ENCODE data around the gene ADAMTS12.
A peak's percentile ranks its signal among the peaks of the same experiment; 100 is the strongest.
"Not testable (repeated sequence)": the region's sequence is repeated elsewhere in the genome, so short reads cannot be mapped to it uniquely, and the experiment has no call there.

Gene ADAMTS12

DNA sequence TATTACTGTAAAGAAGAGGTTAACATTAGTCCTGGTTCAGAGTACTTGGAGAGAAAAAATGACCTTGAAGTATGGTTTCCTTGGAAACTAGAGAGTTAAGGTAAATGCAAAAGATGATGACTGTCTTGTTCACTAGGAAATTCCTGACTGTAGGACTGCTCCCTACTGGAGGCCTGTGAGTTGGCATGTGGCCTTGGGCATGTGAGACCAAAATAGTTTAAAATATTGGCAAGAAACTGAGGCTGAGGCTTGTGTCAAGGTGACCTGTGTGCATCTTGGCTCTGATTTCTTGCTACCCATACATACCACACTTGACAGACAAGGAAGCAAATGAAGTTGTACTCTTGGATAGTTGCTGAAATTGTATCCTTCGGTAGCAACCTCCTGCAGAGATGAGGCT, 354.6 kb downstream of the ADAMTS12 start:
- no peak for DNase-seq

DNA sequence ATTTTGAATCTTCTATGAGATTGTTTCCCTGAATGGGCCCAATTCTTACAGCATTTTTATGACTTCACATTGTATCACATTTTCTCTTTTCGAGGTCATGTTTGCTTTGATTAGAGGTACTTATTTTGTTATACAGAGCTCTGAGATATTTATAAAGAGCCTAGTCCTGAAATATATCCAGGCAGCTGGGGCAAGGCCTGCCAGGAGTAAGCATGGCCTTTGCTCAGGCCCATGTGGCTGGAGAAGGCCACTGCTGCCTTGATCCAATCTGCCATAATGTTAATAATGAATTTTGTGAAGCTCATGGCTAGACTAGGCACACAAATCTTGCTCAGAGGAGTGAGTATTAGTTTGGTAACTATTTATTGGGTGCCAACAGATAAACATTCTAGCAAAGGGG, 355.0 kb downstream of the ADAMTS12 start:
- DNase-seq: no peak

DNA sequence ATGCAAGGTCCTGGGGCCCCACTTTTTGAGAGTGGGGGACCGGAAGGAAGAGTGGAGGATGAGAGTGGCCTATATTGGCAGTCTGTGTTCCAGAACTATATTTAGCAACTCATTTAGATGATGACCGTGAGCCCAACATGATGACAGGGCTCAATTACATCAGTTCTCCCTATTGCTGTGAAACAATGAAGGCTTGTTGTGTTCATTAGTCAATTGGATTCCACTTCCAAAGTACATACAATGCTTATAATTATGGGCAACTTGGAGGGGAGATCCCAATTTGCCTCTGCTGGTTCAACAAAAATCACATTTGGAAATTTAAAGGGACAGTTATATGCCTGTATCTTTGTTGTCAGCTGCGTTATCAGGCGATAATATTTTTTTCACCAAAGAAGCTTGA, 360.0 kb downstream of the ADAMTS12 start:
- DNase-seq: peak in 1 of 51 donors; percentile 7

DNA sequence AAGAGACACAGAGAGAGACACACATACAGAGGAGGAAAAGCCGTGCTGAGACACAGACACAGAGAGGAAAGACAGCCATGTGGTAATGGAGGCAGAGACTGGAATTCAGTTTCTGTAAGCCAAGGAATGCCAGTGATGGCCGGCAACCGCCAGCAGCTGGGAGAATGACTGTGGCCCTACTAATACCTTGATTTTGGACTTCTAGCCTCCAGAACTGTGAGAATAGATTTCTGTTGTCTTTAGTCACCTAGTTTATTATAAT, 360.8 kb downstream of the ADAMTS12 start:
- DNase-seq: no peak

DNA sequence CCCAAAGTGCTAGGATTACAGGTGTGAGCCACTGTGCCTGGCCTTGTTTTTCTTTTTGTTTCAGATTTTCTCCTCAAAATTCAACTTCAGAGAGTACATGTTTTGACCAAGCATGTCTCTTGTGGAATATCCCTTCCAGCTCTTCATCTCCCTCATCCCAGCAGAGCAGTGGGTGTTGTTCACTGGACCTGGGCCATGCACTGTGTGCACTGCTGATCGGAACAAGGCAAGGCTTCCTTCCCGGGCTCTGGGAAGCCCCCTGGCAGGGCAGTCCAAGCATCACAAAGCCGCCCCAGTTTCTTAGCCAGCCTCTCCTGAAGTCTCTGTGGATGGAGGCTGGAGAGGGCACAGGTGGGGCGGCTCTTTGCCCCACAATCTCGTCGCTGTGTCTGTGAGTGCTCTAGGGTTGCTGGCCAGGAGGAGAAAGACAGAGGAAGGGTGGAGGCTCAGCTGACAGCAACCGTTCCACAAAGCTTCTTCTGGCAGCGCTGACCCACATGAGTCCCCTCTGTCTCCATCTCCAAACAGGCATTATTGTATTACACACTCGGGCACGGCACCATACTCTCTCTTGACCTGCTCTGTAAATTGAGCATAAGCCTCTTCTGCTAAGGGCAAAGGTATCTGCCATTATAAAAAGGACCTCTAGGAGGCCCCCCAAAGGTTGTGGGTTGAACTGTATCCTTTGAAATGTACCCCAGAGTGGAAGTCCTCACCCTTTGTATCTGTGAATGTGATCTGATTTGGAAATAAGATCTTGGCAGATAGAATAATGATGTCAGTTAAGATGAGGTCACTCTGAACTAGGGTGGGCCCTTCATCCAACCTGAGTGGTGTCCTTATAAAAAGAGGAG, 361.4 kb downstream of the ADAMTS12 start:
- DNase-seq: no peak

DNA sequence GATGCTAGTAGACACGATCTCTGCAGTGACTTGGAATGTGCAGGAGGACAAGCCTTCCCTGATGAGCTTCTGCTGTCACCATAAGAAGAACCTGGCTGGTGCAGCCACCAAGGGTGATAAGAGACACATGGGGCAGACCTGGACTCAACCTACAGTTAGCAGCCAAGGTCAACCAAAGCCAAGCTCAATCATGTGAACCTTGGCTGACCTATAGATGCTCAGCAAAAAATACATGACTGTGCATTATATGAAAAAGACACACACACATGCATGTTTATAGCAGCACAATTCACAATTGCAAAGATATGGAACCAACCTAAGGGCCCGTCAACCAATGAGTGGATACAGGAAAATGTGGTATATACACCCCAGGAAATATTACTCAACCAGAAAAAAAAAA, 364.1 kb downstream of the ADAMTS12 start:
- DNase-seq: no peak

DNA sequence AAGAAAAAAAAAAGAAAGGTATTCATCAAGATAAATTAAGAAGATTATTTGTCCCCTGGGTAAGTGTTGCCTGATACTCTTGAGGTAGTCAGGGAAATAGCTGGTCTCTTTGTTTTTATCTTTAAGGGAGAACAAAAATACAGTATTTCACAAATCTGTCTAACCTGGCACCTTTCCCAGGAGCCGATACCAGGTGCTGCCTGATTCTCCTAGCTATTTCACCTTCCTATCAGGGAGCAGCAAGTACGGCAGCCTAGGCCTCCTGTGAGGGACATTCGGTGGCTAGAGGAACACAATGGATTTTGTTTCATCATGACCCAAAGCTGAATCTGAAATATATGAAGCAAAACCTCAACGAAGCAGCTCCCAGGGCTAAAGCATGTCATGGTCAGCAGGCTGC, 365.0 kb downstream of the ADAMTS12 start:
- DNase-seq: no peak

DNA sequence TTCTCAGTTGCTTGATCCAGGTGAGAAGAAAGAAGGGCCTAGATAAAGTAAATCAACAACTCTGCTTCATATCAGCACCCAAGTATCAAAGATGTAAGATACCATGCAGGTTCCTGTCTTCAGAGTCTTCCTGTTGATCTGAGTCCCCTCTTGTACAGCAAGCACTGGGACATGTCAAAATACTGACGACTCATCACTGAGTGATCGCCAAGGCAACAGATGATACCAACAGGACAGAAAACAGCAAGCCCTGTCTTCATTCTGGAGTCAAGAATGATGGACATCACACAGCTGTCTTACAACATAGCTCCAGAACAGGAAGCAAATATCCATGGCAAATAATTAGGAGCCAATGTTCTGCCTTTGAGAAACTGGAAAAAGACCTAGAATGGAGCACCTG, 367.3 kb downstream of the ADAMTS12 start:
- no peak for DNase-seq

DNA sequence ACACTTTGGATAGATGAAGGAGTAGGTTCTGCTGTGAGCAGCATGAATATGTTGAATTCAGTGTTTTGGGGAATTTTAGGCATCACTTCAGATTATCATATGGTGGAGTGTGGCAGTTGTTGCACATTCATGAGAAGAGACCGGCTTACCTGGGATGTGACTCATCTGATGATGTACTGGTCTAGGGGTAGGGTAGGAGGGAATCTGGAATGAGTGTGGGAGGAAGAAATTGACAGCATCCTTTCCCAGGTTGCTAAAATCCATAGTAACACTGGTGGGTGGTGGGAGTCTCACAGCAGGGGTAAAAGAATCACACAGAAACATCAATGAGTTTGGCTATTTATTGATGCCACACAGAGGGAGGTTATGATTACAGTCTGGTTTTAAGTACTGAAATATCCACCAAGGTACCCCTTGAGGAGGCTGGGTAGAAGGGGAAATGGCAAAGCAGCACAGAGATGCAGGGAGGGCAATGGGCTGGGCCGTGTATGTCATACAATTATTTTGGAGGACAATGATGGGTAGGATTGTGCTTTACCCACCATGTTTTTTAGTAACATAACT, 368.5 kb downstream of the ADAMTS12 start:
- DNase-seq: peak in 2 of 51 donors; percentile 4 to 20

DNA sequence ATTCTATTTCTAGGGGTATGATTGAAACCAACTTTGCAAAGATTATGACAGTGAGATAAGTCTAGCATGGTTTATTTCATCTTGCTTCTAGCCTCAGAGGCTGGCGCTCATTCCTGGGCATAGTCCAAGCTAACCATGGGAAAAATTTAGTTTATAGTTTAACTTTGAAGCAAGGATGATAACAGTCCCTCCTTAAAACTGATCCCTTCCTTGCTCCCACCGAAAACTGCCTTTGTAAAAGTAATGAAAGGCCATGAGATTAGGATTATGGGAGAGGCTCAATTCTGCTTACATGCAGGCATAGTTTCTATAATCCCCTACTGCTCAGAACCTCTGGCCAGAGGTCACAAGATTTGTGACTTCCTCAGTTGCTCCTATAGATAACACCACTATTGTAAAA, 375.4 kb downstream of the ADAMTS12 start:
- DNase-seq: no peak

DNA sequence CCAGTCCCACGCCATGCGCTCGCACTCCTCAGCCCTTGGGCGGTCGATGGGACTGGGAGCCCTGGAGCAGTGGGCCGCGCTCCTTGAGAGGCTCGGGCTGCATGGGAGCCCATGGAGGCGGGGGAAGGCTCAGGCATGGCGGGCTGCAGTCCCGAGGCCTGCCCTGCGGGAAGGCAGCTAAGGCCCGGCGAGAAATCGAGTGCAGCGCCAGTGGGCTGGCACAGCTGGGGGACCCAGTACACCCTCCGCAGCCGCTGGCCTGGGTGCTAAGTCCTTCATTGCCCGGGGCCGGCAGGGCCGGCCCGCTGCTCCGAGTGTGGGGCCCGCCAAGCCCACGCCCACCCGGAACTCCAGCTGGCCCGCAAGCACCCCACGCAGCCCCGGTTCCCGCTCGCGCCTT, 376.4 kb downstream of the ADAMTS12 start:
- not testable (repeated sequence) for DNase-seq

DNA sequence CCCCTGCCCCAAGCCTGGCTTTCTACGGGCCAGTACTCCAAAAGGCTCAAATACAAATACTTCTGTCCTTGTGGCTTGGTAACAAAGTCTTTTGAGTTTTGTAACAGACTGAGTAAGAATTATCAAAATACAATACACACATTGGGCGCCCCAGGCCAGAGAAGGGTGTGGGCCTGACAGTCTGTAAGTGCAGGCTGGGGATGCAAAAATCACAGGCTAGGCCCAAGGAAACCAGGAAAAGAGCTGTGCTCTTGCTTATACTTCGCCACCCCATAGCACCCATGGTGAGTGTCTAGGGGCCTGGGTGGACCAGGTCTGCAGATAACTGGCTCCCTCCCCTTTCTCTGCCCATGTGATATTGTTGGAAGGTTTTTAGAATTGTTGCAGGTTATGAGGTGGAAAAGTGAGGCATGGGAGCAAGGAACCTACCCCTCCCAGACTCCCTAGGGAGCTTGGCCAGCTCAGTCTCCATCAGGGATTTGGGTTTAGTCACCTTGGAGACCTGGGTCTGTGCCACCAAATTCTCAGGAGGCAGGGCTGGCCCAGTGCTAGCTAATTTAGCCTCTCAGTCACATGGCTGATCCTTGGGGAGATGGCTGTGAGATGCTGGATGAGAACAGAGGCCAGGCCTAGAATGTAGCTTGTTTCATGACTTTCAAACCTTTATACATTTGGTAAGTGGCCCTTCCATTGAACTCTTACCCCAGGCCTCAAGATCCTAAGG, 378.2 kb downstream of the ADAMTS12 start:
- DNase-seq: no peak

DNA sequence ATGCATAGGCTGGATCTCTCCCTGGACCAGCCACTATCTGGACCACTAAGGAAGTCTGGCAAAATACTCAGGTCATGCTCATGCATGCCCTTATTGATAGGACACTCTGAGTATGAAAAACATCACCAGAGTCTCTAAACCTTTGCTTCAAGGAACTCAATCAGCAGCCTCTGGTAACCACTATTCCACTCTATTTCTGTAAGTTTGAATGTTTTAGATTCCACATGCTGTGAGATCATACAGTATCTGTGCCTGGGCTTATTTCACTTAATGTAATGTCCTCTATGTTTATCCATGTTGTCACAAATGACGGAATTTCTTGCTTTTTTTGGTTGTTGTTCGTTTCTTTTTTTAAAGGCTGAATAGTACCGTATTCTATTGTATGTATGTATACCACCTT, 382.8 kb downstream of the ADAMTS12 start:
- DNase-seq: no peak

DNA sequence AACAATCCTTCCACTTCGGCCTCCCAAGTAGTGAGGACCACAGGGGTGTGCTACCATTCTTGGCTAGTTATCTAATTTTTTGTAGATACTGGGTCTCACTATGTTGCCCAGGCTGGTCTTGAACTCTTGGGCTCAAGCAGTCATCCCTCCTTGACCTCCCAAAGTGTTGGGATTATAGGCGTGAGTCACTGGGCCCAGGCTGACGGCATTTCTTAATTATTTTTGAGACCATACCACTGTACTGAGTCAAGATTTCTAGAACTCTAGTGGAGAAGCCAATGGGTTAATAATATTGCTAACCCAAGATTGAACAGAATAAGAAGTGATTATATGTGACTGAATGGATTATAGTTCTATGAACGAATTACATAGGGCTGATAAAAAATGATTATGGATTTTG, 384.4 kb downstream of the ADAMTS12 start:
- no peak for DNase-seq

DNA sequence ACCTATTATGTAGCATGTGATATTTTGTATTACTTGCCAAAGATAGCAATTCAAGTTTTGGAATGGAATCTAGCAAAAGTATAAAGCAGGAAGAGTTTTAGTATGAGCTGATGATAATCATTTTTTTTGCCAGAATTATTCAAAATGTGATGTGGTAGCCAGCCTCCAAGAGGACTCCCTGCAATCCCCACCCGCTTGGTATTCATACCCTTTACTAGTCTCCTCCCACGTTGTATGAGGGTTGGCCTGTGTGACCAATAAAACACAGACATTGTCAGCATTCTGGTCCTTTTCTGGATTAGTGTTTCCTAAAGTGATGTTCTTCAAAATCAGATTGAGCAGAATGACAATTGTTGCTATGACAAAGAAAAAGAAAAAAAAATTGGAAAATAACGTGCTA, 387.2 kb downstream of the ADAMTS12 start:
- no peak for DNase-seq

DNA sequence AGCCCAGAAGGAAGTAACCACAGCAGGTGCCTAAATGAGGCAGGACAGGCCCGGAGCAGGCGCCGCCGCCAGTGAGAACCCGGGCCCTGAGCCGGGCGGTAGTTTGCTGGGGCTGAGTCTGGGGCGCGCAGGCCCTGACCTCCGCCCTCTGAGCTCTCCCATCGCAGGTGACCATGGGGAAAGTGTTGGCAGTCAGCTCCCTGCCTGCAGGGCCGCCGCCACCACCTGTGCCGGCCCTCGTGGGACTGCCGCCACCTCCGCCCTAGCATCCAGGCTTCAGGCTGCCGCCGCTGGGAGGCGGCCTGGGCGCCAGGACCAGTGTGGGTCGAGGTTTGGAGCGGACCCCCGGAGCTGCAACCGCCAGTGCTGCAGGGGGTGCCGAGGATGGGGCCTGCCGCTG, 389.9 kb downstream of the ADAMTS12 start:
- DNase-seq: no peak

DNA sequence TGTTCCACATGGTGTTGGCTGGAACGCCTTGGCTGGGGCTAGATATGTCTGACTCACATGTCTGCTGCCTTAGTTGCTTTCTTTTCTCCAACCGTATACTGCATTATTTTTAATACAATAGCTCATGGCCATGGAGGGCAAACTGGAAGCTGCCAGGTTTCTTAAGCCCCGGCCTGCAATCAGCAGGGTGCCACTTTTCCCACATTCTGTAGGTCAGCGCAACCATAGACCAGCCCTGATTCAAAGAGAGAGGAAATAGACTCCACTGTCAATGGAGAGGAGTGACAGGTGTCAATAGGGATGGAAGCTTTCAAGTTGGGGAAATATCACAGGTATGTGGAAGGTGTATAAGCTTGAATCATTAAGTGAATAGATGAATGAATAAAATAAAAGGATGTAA, 390.5 kb downstream of the ADAMTS12 start:
- DNase-seq: no peak

DNA sequence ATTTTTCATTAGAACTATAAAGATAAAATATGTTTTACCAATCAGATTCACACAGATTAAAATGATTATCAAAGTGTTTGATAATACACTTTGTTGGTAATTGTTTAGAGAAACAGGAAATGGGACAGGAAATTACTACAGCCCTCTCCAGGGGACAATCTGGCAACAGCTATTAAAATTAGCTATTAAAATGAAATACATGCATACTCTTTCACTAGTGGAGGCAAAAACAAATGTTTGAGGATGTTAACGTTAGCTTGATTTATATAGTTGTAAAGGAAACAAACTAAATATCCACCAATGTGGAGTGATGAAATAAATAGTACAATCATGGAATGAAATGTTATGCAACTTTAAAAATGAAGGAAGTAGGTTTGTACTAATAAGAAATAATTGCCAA, 397.3 kb downstream of the ADAMTS12 start:
- DNase-seq: no peak

DNA sequence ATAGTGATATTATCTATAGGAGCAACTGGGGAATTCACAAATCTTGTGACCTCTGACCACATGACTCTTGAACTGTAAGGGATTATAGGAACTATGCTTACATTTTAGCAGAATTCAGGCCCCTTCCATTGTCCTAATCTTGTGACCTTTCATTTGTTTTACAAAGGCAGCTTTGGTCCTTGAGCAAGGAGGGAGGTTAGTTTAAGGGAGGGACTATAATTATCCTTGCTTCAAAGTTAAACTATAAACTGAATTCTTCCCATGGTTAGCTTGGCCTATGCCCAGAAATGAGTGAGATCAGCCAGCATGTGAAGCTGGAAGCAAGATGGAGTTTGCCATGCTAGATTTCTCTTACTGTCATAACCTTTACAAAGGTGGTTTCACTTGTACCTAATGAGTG, 399.8 kb downstream of the ADAMTS12 start:
- no peak for DNase-seq

DNA sequence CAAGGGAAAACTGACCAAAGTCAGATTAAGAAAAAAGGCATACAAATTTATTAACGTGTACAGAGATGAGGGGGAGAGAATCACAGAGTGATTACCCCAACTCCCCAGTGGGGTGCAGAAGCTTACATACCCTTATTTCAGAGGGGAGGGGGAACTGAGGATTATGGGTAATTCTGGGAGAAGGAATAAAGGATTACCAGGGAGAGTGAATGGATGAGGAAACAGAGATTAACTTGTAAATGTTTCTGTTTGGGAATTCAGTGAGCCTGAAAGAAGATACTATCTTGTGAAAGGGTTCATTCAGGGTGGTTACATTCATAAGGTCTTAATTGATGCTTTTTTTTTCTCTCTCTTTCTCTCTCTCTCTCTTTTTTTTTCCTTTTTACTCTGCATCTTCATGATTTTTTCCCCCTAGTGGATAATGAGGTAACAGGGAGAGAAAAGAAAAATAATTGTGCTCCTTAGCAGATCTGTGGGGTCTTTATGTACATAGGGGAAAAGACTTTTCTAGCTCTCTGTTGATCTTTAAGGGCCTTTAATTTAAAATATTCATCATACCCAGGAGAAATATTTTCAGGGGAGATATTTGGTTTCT, 401.6 kb downstream of the ADAMTS12 start:
- DNase-seq: no peak

DNA sequence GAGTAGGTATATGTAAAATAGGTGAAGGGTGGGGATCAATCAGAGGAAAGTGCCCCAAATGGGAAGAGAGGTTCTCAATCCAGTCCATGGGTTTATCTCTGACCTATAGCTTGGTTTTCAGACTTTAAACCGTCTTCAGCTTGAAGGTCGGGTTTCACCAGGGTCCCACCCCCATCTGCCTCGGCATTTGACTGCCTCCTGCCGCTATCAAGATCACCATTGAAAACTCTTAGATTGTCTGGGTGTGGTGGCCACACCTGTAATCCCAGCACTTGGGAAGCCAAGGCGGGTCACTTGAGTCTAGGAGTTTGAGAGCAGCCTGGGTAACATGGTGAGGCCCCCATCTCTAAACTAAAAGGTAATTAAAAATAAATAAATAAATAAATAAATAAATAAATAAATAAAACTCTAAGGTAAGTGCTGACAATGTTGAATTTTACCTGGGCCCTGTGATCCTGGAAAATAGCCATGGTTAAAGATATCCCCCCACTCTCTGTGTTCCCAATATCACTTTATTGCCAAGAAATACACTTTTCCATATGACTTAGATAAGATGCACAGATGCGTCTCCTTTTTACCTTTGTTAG, 402.2 kb downstream of the ADAMTS12 start:
- DNase-seq: no peak
